ENCODE measurements around the gene PGLYRP1.

DNA sequence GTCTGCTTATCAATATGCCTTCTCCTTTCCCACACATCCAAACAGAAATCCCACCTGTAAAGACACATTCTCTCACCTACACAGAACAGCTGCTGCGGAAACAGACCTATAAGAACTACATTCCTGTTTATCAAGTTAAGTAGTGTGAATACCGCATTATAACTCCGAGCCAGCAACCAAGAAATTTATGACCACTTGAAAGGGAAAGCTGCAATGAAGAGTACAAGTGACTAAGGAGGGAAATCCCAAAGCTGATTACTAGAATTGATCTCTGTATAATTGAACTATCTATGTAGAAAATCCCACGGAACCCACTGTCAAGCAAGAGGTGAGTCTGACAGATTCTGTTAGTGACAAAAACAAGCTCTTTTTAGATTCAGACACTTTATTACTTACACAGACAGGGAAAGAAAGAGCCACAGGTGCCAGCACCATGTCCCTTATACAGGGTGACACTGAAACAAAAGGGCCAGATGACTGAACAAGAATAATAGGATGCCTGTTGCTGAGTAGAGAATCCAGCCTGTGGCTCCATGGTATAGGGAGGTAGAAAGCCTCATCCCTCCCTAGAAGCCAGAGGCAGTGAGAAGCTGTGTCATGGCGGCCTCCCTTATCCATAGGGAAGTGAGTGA lies 19.5 kb upstream of the PGLYRP1 start:
- no peak for TF ChIP-seq YY1 (IDR thresholded peaks at IDR 0.05; ENCODE audit: insufficient read depth, insufficient read length)
- no peak for TF ChIP-seq SUZ12 (IDR thresholded peaks at IDR 0.05; ENCODE audit: extremely low read depth, insufficient read depth, insufficient read length)
